T-helper 9 cell (primary cell): ENCODE data around the gene CD302.
"Not testable (repeated sequence)": the region's sequence is repeated elsewhere in the genome, so short reads cannot be mapped to it uniquely, and the experiment has no call there.

Experiments
- DNase-seq: peaks from one replicate; pipeline ENCODE4 v3.0.0-alpha.2; 2020

The CD302 gene

DNA sequence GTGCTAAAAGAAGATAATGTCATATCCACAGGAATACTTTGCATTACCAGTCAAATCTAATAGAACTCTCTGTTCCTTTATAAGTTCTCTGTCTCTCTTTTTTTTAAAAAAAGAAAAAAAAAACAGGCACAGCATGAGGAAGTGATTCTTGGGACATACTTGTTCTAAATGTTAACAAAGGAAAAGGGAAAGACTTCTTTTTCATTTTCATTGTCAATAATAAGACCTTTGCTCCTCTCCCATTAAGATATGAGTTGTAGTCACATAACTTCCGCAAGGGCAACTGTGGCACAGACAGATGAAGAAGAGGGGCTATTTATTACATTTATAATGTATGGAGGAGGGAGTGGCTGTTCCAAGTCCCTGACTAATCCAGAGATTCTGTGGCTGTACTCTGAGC, 4.7 kb downstream of the CD302 start:
- DNase-seq = no peak

- no peak for DNase-seq
Observed at GRCh38 chr2:159792599-159792998, 5.4 kb downstream of the CD302 start.

DNA sequence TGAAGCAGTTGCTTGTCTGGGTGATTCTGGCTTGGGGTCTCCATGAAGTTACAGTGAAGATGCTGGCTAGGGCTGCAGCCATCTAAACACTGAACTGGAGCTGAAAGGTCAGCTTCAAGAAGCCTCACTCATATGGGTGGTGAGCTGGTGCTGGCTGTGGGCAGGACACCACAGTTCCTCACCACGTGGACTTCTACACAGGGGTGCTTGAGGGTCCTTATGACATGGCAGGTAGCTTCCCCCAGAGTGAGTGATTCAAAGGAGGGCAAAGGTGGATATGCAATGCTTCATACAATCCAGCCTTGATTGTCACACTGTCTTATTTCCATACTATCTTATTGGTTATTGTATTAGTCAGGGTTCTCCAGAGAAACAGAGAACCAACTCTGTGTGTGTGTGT, 6.0 kb downstream of the CD302 start:
- DNase-seq = no peak

DNA sequence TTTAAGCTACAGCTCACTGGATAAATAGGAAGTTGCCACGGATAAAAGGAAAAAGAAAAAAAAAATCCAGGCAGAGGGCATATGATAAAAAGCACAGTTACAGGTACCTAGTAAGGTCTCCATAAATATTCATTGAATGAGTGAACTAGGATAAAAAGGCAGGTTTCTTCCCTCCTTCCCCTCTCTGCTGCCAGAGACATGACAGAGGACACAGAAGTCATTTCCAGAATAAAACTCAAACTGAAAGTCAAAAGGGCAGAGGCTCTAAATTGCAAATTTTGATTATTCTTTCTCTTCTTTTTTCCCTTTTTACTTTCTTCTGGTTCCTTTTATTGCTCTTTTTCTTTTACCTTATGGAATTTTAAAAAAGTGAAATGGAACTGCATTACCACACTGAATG, 7.7 kb downstream of the CD302 start:
- DNase-seq = no peak

DNA sequence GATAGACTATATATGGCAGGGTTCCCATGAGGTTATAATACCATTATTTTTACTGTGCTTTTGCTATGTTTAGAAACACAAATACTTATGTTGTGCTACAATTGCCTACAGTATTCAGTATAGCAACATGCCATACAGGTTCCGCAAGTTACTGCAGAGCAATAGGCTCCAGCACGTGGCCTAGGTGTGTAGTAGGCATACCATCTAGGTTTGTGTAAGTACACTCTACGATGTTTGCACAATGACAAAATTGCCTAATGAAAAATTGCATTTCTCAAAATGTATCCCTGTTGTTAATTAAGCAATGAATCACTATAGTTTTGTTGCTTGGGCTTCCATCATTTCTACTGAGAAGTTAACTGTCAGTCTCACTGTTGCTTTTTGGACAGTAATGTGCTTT, 9.8 kb downstream of the CD302 start:
- no peak for DNase-seq

GRCh38 chr2:159787647-159788046, 10.4 kb downstream of the CD302 start:
- not testable (repeated sequence) for DNase-seq

DNA sequence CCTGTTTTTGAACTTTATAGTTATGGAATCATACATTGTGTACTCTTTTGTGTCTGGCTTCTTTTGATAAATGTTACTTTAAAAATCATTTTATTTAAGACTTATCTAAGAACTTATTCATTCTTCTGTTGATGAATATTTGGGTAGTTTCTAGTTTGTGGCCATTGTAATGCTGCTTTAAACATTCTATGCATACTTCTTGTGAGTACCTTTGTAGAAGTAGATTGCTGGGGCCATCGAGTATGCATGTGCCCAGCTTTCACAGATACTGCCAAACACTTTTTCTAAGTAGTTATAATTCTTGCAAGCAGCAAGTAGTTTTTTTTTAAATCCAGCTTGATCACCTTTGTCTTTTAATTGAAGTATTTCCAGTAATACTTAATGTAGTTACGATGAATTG, 11.1 kb downstream of the CD302 start:
- no peak for DNase-seq

- DNase-seq = no peak
Observed at GRCh38 chr2:159785195-159785594, 12.8 kb downstream of the CD302 start.

- DNase-seq = not testable (repeated sequence)
Observed at GRCh38 chr2:159784744-159785143, 13.3 kb downstream of the CD302 start.

DNA sequence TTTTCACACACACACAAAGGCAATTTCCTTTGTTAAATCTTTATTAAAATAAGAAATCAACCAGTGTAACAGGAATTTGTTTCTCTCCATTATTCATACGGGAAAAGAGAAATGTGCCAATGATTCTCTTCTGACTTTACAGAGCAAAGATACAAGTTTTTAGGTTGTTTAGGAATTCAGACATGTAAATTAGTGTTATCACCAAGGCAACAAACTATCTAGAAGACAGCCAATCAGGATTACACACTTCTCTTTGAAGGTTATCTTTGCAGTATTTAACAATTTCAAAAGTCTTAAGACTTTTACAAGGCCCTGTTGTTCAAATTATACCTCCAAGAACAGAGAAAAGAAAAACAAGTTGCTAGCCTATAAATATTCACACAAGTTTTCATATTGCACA, 14.5 kb downstream of the CD302 start:
- no peak for DNase-seq

- DNase-seq = no peak
Observed at GRCh38 chr2:159776321-159776720, 21.7 kb downstream of the CD302 start.

GRCh38 chr2:159775021-159775420, 23.0 kb downstream of the CD302 start:
- no peak for DNase-seq

DNA sequence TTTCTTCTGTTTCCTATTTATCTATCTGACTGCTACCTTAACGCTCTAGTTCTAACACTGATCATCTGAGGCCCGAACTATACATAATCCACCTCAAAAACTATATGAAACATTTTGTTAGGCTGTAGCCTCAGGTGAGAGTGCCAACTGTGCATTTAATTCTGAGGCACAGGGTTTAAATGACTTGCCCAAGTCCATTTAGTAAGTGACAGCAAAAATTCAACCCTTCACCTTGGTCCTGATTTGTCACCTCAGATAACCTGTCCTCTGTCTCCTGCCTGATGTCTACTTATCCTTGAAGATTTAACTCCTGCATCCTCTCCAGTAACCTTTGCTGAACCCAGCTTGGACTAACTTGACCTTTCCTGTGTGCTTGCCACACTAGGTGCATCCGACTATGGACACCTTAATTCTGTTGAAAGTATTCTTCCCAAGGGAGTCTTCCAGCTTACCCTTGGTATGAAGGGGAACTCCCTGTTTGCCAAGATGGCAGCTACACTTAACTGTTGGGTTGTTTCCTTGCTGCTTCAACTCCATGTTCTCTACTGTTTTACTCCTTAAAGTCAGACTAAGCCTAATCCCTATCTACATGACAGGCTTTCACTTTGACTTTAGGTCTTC, 23.5 kb downstream of the CD302 start:
- DNase-seq = no peak

GRCh38 chr2:159773886-159774285, 24.1 kb downstream of the CD302 start:
- no peak for DNase-seq

DNA sequence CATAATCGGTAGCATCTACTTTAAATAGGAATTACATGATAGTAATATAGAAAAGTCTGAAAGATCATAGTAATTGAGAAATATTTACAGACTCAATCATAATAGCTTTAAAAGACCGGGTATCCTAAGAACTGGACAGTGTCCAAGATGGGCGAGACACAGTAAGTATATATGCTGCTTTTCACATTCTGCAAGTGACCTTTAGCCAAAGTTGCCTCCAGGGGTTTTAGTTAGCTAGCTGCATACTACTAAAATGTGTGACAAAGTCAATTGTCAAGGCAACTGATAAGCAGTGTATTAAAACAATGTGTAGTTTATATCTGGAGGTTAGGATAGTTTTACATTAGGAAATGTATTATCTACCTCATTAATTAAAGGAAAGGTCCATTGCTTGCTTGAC, 24.6 kb downstream of the CD302 start:
- no peak for DNase-seq

DNA sequence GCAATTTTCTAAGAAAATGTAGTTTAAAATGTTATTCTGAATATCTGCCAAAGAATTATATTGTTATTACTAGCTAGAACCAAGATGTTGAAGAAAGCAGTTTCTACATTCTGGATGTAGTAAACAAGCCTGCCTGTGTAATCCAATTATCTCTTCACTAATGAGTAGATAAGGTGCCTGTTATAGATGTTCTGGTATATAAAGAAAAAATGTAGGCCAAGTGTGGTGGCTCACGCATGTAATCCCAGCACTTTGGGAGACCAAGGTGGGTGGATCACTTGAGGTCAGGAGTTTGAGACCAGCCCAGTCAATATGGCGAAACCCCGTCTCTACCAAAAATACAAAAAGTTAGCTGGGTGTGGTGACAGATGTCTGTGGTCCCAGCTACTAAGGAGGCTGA, 28.9 kb downstream of the CD302 start:
- no peak for DNase-seq

DNA sequence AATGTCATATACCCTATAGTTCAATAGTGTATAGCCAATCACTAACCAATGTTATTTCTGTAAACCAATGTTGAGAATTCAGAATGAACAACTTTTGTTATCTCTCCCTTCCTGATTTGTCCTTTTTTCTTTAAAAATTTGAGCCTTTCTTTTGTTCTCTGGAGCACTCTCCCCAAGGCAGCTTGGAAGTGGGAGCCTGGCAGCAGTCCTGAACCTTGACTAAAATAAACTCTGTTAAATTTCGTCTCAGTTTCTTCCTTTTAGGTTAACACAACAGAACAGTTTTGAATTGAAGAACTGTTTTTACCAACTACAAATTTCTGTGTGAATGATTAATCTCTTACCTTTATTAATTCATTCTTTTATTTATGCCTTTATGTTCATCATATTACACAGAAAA, 35.9 kb downstream of the CD302 start:
- DNase-seq = no peak

DNA sequence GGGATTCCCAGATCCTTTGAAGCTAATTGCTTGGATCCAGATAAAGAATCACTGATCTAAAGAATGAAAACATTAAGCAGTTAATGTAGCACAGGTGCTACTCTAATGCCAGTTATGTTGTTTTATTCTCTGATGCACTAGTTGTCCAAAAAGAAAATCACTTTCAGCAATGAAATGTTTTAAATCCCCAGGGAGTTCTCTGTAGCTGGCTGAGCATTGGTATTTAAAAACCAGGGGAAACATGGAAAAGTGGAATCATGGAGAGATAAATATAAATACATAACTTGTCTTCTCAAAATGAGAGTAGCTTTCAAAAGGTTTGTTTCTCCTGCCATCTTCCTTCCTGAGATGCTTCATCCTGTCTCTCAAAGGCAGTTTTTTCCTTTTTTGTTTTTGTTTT, 37.7 kb downstream of the CD302 start:
- no peak for DNase-seq

GRCh38 chr2:159759577-159759976, 38.4 kb downstream of the CD302 start:
- no peak for DNase-seq

GRCh38 chr2:159758686-159759085, 39.3 kb downstream of the CD302 start:
- DNase-seq = no peak

GRCh38 chr2:159758239-159758638, 39.8 kb downstream of the CD302 start:
- DNase-seq = no peak

DNA sequence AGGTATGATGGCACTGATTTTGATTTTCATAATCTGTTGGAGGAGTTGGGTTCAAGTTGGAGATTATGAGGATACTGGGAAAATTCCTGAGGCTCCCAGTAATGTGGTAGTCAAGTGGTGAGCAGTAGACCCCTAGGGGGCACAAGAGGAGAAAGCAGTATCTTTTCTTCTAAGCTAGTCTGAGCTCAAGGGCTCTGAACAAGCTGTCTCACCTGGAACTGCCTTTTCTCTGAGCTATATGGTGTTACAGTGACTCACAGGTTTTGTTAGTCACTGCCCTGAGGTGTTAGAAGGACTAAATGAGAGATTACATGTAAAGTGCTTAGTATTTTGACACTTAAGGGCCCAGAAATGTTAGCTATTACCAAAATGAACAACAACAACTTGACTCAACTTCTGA, 42.2 kb downstream of the CD302 start:
- DNase-seq = no peak

- DNase-seq = no peak
Observed at GRCh38 chr2:159755014-159755413, 43.0 kb downstream of the CD302 start.

DNA sequence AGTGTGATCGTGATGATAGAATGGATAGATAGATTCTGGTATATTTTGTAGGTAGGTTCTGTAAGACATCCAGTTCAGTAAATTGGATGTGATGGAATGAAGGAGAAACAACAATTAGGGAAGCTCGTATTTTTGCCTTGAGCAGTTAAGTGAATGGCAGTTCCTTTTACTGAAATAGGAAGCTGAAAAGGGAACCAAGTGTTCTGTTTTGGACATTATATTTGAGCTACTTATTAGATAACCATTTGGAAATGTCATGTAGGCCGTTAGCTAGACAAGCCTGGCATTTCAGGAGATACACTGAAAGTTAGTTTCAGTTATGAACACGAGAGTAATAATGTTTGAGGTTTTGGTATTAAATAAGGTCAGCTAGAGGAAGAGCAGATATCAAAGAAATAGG, 44.2 kb downstream of the CD302 start:
- DNase-seq = no peak

- DNase-seq = no peak
Observed at GRCh38 chr2:159750873-159751272, 47.1 kb downstream of the CD302 start.

DNA sequence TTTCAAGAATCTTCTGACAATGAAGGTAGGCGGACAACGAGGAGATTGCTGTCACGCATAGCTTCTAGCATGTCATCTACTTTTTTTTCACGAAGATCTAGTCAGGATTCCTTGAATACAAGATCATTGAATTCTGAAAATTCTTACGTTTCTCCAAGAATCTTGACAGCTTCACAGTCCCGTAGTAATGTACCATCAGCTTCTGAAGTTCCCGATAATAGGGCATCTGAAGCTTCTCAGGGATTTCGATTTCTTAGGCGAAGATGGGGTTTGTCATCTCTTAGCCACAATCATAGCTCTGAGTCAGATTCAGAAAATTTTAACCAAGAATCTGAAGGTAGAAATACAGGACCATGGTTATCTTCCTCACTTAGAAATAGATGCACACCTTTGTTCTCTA, 49.9 kb downstream of the CD302 start:
- no peak for DNase-seq
